Measurements from ENCODE around the gene HAUS6. TPM values are rescaled to one million over a fixed set of nuclear protein-coding genes. Genes with fewer than 3 reads are reported as not detected.
"Not testable (repeated sequence)": the region's sequence is repeated elsewhere in the genome, so short reads cannot be mapped to it uniquely, and the experiment has no call there.

Gene HAUS6
- total RNA-seq = 13.7 and 15.3 TPM in 2 replicates

- ATAC-seq (ENCODE audit: low read depth) = peak; percentile 94
- Mint-ChIP-seq H3K36me3 (ENCODE audit: low read depth) (peaks cover 11% of the 10 kb centered on the region), H3K9me3 (no peaks in the 10 kb centered on the region), H3K4me1 (peaks cover 17% of the 10 kb centered on the region), H3K27ac (peak within 1 kb of the TSS; percentile 93), H3K27me3 (no peaks in the 10 kb centered on the region), H3K4me3 (peak within 1 kb of the TSS; percentile 98)
- POLR2A ChIA-PET = interaction anchor here (0.6 to 1.5 kb wide), 4 partner anchors 25 to 365 kb away, joined by 5 to 11 read pairs (median 7); partner anchors contain the start of gene RRAGA
- intact Hi-C loops (cut with micrococcal nuclease) = loop anchor here (1.0 to 2.0 kb wide), 8 partner anchors 25 to 362 kb away; partner anchors contain the start of genes ACER2, DENND4C, PLIN2 and RPS6
- CTCF ChIA-PET = interaction anchor here (1.0 to 1.4 kb wide), 2 partner anchors 71 to 355 kb away, joined by 3 to 5 read pairs; no protein-coding TSS in a partner anchor
- TF ChIP-seq CTCF (IDR thresholded peaks at IDR 0.05) = no peak
- peak; percentile 86 for DNase-seq
These were observed at the start of gene HAUS6 for GRCh38 chr9:19102631-19103345. TSS of gene HAUS6 (minus strand) at chr9:19102904. CDS start at chr9:19102651, 253 bp downstream.

DNA sequence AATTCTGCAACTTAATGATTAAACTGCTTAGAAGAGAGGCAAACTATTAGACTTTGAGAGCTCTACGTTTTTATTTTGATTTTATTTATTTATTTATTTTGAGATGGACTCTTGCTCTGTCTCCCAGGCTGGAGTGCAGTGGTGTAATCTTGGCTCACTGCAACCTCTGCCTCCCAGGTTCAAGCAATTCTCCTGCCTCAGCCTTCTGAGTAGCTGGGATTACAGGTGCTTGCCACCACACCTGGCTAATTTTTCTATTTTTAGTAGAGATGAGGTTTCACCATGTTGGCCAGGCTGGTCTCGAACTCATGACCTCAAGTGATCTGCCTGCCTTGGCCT is 49.4 kb upstream of the HAUS6 start:
- H3K27me3 Mint-ChIP-seq; ATAC-seq (ENCODE audit: low read depth); H3K27ac Mint-ChIP-seq; intact Hi-C loops (cut with micrococcal nuclease); H3K4me3 Mint-ChIP-seq; CTCF ChIA-PET; POLR2A ChIA-PET; H3K36me3 Mint-ChIP-seq (ENCODE audit: low read depth); H3K4me1 Mint-ChIP-seq; H3K9me3 Mint-ChIP-seq; DNase-seq: not testable (repeated sequence)

- intact Hi-C loops (cut with micrococcal nuclease) = no loop called here
- TF ChIP-seq CTCF (IDR thresholded peaks at IDR 0.05) = no peak
- Mint-ChIP-seq H3K4me1 (no peaks in the 10 kb centered on the region), H3K27me3 (no peaks in the 10 kb centered on the region), H3K9me3 (no peaks in the 10 kb centered on the region), H3K4me3 (no peak overlapping the region), H3K27ac (no peak overlapping the region), H3K36me3 (ENCODE audit: low read depth) (no peaks in the 10 kb centered on the region)
- no peak for ATAC-seq (ENCODE audit: low read depth)
- ChIA-PET CTCF (no interaction called here), POLR2A (no interaction called here)
- DNase-seq = no peak
These were observed 48.9 kb upstream of the HAUS6 start for GRCh38 chr9:19151425-19152159.

DNA sequence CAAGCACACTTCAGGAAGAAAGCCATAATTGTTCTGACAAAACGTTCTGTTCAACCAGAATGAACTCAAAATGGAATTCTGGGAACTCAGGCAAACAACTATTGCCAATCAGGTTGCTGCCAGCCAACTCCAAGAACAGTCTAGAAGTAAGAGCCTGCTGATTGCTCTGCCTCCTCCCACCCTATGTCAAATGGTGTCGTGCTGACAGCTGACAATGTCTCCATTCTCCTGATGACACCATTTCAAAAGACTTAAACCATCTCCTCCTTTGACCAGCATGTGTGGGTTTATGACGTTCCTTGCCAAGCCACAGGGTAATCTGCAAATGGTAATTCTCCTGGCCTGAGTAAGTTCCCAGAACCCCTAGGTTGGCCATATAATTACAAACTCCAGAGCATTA is 46.5 kb upstream of the HAUS6 start:
- TF ChIP-seq CTCF (IDR thresholded peaks at IDR 0.05) = no peak
- H3K4me1 Mint-ChIP-seq = no peaks in the 10 kb centered on the region
- no peak overlapping the region for H3K4me3 Mint-ChIP-seq
- H3K27me3 Mint-ChIP-seq = no peaks in the 10 kb centered on the region
- POLR2A ChIA-PET = no interaction called here
- ATAC-seq (ENCODE audit: low read depth) = no peak
- intact Hi-C loops (cut with micrococcal nuclease) = no loop called here
- no peaks in the 10 kb centered on the region for H3K36me3 Mint-ChIP-seq (ENCODE audit: low read depth)
- no peak overlapping the region for H3K27ac Mint-ChIP-seq
- CTCF ChIA-PET = no interaction called here
- H3K9me3 Mint-ChIP-seq = no peaks in the 10 kb centered on the region
- no peak for DNase-seq

- Mint-ChIP-seq H3K36me3 (ENCODE audit: low read depth) (no peaks in the 10 kb centered on the region), H3K9me3 (no peaks in the 10 kb centered on the region), H3K27me3 (no peaks in the 10 kb centered on the region), H3K4me3 (no peak overlapping the region), H3K4me1 (no peaks in the 10 kb centered on the region), H3K27ac (no peak overlapping the region)
- intact Hi-C loops (cut with micrococcal nuclease) = no loop called here
- ChIA-PET POLR2A (interaction anchor here (0.6 kb wide), 1 partner anchor 114 kb away, joined by 5 read pairs; no protein-coding TSS in a partner anchor), CTCF (no interaction called here)
- no peak for TF ChIP-seq CTCF (IDR thresholded peaks at IDR 0.05)
- no peak for ATAC-seq (ENCODE audit: low read depth)
- no peak for DNase-seq
These were observed 45.5 kb upstream of the HAUS6 start for GRCh38 chr9:19148187-19148586.
